ENCODE data around the gene RPS14. TPM values are rescaled to one million over a fixed set of nuclear protein-coding genes. Genes with fewer than 3 reads are reported as not detected.

RPS14 gene
- total RNA-seq, 1 donor from 2014 or later, result 1,798 TPM

DNA sequence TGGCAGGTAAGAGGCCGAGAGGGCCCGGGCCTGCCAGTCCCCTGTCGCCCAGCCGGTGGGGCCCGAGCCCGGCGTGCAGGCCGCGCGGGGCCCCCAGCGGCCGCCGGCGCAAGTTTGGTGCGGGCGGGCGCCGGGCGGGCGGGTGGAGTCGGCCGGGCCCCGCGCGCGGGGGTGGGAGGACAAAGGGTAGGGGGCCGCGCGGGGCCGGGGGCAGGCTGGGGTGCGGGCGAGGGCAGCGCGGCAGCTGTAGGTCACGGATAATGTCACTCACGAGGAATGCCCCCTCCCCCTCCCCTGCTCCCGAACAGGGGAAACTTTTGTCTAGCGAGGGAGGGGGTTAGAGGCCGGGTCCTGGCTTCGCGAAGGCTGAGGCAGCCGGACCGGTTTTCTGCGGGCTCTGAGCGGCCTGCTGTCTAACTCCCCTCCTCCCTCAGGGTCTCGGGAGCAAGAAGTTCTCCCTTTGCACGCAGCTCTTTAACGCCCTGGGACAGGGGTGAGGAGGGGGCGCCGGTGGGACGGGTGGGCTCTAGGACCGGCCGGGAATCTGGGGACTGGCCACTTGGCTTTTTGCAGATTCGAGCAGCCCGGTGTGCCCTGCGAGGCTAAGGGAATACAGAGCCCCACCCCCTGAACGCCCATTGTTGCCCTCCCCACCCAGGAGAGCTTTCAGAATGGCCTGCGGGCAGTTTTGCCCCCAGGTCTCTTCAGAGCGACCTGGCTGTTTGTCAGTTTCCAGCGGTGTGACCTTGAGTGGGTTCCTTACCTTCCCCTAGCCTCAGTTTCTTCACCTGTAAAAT is 37.1 kb upstream of the RPS14 start:
- no peaks in the 10 kb centered on the region for H3K27me3 Mint-ChIP-seq (ENCODE audit: unreplicated experiment)
- DNase-seq (ENCODE audit: extremely low spot score, unreplicated experiment), result no peak
- peak overlapping the region; percentile 73 for H3K27ac Mint-ChIP-seq (ENCODE audit: unreplicated experiment)

DNA sequence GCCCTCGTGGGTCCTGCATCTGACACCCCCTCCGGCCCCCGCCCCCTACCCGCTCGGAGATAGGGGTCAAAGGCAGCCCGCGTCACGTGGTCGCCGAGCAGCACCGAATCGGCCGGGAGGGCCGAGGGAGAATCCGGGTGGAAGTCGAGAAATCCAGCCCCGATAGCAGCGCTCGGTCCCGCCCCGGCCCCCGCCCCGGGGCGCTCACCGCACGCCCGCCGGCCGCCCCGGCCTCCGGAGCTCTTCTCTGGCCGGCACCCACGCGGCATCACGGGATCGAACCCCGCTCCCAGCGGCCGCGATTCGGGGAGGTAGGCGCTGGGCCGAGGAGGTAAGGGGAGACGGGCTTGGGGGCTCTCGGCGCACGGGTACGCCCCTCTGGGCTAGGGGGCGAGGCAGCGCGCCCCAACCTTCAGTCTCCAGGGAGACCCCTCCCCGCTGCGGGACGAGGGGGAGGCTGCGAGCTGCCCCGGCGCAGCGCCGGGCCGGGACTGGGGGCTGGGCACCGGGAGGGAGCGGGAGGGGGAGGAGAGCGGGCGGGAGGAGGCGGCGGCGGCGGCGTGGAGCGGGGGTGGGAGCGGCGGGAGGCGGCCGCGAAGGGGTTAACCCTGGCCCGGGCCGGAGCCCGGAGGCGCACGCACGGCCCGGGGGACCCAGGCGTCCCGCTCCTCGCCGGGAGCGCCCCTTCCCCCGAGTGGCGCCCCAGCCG is 36.3 kb upstream of the RPS14 start:
- Mint-ChIP-seq H3K27me3 (ENCODE audit: unreplicated experiment) (no peaks in the 10 kb centered on the region), H3K4me3 (ENCODE audit: unreplicated experiment) (peak overlapping the region; percentile 72), H3K36me3 (ENCODE audit: unreplicated experiment) (no peaks in the 10 kb centered on the region), H3K27ac (ENCODE audit: unreplicated experiment) (peak overlapping the region; percentile 79), H3K4me1 (ENCODE audit: unreplicated experiment) (peaks cover 48% of the 10 kb centered on the region), H3K9me3 (ENCODE audit: unreplicated experiment) (no peaks in the 10 kb centered on the region)
- DNase-seq (ENCODE audit: extremely low spot score, unreplicated experiment), result peak; percentile 88
- TF ChIP-seq, protein P1, sequence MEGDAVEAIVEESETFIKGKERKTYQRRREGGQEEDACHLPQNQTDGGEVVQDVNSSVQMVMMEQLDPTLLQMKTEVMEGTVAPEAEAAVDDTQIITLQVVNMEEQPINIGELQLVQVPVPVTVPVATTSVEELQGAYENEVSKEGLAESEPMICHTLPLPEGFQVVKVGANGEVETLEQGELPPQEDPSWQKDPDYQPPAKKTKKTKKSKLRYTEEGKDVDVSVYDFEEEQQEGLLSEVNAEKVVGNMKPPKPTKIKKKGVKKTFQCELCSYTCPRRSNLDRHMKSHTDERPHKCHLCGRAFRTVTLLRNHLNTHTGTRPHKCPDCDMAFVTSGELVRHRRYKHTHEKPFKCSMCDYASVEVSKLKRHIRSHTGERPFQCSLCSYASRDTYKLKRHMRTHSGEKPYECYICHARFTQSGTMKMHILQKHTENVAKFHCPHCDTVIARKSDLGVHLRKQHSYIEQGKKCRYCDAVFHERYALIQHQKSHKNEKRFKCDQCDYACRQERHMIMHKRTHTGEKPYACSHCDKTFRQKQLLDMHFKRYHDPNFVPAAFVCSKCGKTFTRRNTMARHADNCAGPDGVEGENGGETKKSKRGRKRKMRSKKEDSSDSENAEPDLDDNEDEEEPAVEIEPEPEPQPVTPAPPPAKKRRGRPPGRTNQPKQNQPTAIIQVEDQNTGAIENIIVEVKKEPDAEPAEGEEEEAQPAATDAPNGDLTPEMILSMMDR (IDR thresholded peaks at IDR 0.05), result no peak

More for the DNA sequence above, 37.1 kb upstream of the RPS14 start:
- H3K4me3 Mint-ChIP-seq (ENCODE audit: unreplicated experiment), result peak overlapping the region; percentile 73
- H3K36me3 Mint-ChIP-seq (ENCODE audit: unreplicated experiment), result no peaks in the 10 kb centered on the region
- TF ChIP-seq, protein P1 (IDR thresholded peaks at IDR 0.05), result peak; percentile 15
- H3K9me3 Mint-ChIP-seq (ENCODE audit: unreplicated experiment), result no peaks in the 10 kb centered on the region
- peaks cover 55% of the 10 kb centered on the region for H3K4me1 Mint-ChIP-seq (ENCODE audit: unreplicated experiment)

DNA sequence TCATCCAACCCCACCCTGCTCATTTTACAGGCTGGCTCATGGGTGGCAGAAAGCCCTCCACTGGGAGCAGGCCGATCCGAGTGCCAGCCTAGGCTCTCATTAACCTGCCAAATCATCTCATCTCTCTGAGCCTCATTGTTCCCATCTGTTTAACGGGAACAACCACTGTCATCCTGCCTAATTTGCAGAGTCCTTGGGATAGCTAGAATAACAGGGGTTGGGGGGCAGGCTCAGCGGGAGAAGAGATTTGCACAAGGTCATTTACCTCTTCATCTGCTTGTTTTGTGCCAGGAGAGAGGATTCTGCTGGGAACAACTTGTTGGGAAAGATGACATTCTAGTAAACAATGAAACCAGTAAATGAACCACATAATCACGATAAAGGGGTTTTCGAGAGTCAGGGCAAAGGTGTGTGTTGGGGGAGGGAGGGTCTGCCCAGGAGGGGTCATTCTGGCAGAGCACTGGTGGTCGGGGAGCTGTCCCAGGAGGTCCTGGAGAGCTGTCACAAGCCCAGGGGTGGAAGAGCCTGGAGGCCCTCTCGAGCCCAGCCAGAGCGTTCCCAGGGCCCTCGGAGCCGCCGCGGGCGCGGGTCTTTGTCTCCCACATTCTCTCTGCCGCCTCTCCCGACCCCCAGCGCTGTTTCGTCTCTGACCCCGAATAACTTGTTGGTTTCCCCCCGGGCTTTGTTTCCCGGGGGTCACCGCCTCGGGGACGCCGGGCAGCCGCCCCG is 35.6 kb upstream of the RPS14 start:
- Mint-ChIP-seq H3K4me3 (ENCODE audit: unreplicated experiment) (peak overlapping the region; percentile 72), H3K9me3 (ENCODE audit: unreplicated experiment) (no peaks in the 10 kb centered on the region), H3K27me3 (ENCODE audit: unreplicated experiment) (no peaks in the 10 kb centered on the region), H3K36me3 (ENCODE audit: unreplicated experiment) (no peaks in the 10 kb centered on the region), H3K27ac (ENCODE audit: unreplicated experiment) (peak overlapping the region; percentile 79), H3K4me1 (ENCODE audit: unreplicated experiment) (peaks cover 41% of the 10 kb centered on the region)
- DNase-seq (ENCODE audit: extremely low spot score, unreplicated experiment), result no peak
- TF ChIP-seq, protein P1 (IDR thresholded peaks at IDR 0.05), result no peak

DNA sequence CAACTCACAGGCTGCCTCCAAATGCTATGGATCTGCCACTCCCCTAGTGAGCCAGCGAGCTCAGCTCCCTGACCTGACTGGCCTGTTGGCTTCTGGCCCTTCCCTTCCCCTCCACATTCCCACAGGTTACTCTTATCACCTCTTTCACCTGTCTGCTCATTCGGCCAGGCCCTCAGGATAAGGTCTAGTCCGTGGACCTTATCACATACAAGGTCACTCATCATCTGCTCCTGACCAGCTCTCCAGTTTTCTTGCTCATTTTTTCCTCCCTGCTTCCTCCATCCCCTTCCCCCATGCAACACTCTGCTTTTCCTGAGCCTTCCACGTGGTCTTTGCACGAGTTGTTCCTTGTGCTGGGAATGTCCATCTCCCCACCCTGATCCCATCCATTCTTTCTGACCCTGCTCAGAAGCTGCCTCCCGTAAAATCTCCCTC is 32.5 kb upstream of the RPS14 start:
- TF ChIP-seq, protein P1 (IDR thresholded peaks at IDR 0.05), result no peak
- peaks cover 10% of the 10 kb centered on the region for H3K4me1 Mint-ChIP-seq (ENCODE audit: unreplicated experiment)
- no peaks in the 10 kb centered on the region for H3K27me3 Mint-ChIP-seq (ENCODE audit: unreplicated experiment)
- no peaks in the 10 kb centered on the region for H3K36me3 Mint-ChIP-seq (ENCODE audit: unreplicated experiment)
- no peak overlapping the region for H3K27ac Mint-ChIP-seq (ENCODE audit: unreplicated experiment)
- no peak for DNase-seq (ENCODE audit: extremely low spot score, unreplicated experiment)
- H3K4me3 Mint-ChIP-seq (ENCODE audit: unreplicated experiment), result no peak overlapping the region
- no peaks in the 10 kb centered on the region for H3K9me3 Mint-ChIP-seq (ENCODE audit: unreplicated experiment)

DNA sequence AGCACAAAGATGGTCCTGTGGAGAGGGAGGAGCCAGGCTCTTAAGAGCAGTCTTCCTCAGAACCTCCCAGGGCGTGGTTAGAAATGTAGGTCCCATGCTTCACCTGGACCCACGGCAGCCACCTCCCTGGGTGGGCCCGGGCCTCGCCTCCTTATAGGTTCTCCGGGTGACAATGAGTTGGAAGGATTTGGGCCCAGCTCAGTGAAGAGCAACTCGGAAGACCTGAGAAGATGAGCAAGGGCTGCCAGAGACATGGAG is 32.1 kb upstream of the RPS14 start:
- Mint-ChIP-seq H3K4me1 (ENCODE audit: unreplicated experiment) (peaks cover 11% of the 10 kb centered on the region), H3K9me3 (ENCODE audit: unreplicated experiment) (no peaks in the 10 kb centered on the region), H3K4me3 (ENCODE audit: unreplicated experiment) (no peak overlapping the region), H3K36me3 (ENCODE audit: unreplicated experiment) (no peaks in the 10 kb centered on the region), H3K27me3 (ENCODE audit: unreplicated experiment) (no peaks in the 10 kb centered on the region), H3K27ac (ENCODE audit: unreplicated experiment) (no peak overlapping the region)
- DNase-seq (ENCODE audit: extremely low spot score, unreplicated experiment), result no peak
- TF ChIP-seq, protein P1 (IDR thresholded peaks at IDR 0.05), result no peak
